Smooth muscle cell of the brain vasculature (primary cell): ENCODE results near the gene GRWD1.
"Not testable (repeated sequence)": the region's sequence is repeated elsewhere in the genome, so short reads cannot be mapped to it uniquely, and the experiment has no call there.

ENCODE experiments used
- DNase-seq: peaks from one replicate; pipeline ENCODE4 v3.0.0-alpha.2; 2012; ENCODE audit warnings: low read depth, low spot score

The GRWD1 gene

DNA sequence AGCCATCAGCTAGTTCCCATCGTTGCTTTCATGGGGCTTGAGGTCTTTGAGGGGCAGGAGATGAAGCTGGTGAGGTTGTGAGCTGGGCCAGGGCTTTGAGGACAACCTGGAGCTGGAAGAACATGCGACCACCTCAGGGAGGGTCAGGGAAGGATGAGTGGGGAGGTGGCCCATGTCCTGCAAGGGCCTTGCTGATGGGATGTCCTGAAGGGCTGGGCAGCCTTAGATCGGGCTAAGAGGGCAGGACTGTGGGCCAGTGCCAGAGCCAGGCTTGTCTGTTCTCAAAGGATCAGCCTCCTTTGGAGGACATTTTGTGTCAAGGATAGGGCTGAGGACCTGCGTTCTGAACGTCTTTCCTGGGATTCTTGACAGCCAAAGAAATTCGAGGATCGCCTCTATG, 33.9 kb downstream of the GRWD1 start:
- DNase-seq = no peak

DNA sequence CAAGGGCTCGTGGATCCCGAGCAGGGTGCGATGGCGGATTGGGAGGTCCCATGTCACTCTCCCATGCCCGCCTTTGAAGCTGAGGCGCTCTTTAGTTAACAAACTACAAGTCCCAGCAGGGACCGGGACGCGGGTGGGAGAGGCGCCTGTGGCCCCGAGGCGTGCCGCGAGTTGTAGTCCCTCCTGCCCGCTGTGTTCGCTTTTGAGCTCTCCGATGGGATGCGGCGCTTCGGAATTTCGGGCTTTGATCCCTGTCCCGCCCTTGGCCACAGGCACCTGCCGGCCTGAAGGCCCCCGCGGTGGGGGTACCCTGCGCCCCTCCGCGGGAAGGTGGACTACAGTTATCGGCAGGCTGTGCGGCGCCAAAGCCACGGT, 34.4 kb downstream of the GRWD1 start:
- DNase-seq = no peak

DNA sequence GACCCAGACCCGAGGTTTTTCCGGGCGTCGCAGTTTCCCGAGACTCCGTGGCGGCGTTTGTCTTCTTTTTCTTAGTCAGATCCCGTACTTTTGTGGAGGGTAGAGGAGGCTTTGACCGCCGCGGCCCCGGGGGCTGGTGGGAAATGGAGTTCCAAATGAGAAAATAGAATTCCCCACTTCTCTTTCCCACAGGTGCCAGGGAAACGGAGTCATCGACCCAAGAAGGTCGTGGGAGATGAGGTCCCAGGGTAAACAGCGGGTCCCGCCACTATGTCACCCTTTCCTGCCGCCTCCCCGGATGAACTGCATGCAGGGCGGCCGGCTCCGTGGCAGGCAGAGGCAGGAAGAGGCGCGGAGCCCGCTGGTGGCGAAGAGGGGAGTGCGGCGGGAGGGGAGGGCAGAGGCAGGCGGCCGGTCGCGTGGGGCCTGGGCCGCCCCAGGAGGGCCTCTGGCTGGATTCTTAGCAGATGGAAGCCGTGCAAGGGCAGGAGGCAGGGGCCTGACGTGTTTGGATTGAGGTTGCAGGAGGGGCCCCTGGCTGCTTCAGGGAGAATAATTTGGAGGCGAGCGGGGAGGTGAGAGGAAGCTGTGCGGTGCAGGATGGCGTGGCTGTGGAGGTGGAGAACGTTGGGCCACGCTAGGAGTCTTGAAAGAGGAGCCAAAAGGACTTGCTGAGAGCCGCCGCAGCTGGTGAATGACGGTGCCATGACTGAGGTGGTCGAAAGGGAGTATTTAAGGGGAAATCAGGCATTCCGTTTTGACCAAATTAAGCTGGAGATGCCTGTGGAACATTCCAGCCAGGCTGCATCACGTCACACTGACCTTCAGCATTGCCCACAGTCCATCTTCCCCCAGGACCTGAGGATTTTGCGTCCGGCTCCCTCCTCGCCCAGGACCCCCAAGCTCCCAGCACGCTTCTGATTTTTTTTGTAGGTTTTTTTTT, 35.0 kb downstream of the GRWD1 start:
- no peak for DNase-seq

DNA sequence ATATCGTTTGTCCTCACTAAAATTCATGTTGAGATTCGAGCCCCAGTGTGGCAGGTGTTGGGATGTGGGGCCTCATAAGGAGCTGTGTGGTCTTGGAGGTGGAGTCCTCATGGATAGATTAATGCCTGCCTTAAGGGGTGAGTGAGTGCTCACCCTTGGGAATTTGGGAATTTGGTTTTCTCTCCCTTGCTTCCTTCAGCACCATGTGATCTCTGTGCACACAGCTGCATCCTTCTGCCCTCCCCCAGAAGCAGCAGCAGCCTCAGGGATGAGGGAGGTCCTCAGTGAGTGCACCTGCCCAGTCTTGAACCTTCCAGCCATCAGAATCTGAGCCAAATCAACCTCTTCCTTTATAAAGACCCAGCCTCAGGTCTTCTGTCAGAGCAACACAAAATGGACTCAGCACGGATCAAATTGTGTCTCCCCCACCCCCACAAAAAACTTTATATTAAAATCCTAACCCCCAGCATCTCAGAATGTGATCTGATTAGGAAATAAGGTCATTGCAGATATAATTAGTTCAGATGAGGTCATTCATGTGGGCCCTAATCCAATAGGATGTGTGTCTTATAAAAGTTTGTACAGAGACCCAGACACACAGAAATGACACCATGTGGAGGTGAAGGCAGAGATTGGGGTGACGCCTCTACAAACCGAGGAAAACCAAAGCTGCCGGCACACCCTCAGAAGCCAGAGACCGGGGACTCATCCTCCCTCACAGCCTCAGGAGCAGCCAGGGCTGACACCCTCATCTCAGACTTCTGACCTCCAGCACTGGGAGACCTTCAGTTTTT, 36.3 kb downstream of the GRWD1 start:
- no peak for DNase-seq

DNA sequence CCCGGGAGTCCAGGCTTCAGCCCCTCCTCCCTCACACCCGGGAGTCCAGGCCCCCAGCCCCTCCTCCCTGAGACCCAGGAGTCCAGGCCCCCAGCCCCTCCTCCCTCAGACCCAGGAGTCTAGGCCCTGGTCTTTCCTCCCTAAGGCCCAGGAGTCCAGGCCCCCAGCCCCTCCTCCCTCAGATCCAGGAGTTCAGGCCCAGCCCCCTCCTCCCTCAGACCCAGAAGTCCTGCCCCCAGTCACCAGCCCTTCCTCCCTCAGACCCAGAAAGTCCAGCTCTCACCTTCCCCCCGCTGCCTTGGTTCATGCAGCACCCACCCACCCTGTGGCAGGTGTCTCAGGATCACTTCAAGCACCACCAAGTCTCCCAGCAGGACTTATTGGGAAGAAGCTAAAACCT, 37.5 kb downstream of the GRWD1 start:
- DNase-seq = no peak

DNA sequence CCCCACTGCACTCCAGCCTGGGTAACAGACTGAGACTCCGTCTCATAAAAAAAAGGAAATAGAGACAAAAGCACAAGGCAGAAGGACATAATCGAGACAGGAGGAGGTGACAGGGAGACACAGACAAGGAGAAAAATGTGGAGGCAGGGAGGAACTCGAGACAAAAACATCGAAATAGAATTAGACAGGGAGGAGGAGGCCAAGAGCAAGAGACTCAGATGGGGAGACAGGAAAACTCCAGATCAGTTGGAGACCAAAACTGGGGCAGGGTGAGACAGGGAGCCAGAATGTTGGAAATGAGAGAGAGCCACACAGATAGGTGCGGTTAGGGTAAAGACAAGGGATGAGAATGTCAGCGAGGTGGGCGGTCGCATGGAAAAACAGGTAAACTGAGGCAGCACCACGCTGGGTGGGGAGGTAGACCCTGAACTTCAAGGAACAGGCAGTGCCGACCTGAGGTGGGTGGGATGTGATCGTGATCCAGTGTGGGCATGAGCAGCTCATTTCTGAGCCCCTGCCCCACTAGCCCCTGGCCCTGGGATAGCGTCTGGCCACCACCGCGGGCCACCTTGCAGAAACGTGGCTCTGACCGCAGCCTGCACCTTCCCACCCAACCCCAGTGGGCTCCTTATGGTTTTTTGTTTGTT, 38.6 kb downstream of the GRWD1 start:
- no peak for DNase-seq

DNA sequence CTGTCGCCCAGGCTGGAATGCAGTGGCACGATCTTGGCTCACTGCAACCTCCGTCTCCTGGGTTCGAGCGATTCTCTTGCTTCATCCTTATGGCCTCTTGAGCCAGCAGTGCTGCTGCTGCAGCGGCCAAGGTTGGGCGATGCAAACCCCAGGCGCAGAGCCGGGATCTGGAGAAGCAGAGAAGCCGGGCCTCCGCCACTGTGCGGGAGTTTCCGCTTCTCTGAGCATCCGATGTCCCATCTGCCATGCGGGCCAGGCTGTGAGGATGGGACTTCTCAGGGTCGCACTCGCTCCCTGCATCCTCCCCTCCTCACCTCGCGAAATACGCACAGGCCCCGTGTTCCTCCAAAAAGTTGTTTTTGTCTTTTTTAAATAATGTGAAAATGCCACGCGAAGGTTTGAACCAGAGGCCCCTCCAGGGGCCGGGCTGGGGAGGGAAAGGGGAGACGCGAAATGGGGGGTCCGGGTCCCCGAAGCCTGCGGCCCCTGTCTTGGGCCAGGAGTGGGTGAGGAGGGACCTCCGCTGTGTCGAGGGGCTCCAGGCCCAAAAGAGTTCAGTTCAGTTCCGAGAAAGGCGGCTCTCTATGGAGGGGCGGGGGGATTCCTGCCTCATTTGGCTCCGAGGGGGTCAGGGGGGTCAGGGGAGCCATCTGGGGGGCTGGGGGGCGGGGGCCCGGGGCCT, 39.3 kb downstream of the GRWD1 start:
- DNase-seq = no peak

DNA sequence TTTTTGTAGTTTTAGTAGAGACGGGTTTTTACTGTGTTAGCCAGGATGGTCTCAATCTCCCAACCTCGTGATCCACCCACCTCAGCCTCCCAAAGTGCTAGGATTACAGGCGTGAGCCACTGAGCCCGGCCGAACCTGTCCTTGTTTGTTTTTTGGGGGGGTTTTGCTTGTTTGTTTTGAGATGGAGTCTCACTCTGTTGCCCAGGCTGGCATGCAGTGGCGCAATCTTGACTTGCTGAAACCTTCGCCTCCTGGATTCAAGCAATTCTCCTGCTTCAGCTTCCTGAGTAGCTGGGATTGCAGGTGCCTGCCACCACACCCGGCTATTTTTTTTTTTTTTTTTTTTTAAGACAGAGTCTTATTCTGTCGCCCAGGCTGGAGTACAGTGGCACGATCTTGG, 40.9 kb downstream of the GRWD1 start:
- DNase-seq = not testable (repeated sequence)

DNA sequence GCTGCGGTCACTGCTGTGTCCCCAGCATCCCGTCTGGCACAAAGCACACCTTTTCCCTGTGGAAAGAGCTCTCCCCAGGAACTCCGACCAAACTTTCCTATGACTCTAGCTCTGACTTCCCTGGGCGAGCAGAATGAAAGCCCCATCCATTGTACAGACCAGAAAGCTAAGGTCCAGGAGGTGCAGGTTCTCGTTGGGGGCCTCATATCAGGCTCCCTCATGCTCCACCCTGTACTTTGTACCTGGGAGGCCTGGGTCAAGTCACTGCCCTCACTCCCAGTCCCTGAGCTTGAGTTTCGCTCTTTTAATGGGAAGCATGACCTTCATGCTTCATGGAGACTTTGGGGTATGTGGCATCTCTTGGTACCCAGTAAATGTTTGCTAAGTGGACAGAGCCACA, 41.8 kb downstream of the GRWD1 start:
- no peak for DNase-seq

DNA sequence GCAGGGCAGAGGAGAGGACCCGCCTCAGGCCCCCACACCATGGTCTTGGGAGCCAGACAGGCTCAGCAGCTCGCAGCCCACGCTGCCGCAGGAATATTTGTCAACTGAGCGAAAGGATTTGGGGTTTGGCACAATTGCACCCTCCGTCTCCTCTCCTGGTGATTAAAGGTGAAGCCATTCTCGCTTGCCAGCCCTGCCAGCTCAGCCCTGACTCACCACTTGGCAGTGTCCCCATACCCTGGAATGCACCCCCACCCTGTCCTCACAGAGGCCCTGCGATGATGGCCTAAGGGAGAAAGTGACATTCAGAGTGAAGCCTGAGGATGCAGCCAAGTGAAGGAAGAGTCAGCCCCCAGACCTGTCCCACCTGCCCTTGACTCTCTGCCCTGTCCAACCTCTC, 42.2 kb downstream of the GRWD1 start:
- no peak for DNase-seq

DNA sequence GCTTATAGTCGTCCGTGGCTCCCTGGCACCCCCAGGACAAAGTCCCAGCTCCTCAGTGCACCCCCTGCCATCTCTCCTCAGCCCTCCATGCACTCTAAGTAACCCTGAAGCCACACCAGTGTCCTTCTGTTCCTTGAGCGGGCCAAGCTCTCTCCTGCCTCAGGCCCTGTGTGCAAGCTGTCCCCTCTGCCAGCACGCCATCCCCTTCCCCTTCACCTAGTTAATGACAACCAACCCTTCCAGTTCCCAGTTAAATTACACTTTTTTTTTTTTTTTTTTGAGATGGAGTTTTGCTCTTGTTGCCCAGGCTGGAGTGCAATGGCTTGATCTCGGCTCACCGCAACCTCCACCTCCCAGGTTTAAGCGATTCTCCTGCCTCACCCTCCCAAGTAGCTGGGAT, 42.7 kb downstream of the GRWD1 start:
- DNase-seq = not testable (repeated sequence)

DNA sequence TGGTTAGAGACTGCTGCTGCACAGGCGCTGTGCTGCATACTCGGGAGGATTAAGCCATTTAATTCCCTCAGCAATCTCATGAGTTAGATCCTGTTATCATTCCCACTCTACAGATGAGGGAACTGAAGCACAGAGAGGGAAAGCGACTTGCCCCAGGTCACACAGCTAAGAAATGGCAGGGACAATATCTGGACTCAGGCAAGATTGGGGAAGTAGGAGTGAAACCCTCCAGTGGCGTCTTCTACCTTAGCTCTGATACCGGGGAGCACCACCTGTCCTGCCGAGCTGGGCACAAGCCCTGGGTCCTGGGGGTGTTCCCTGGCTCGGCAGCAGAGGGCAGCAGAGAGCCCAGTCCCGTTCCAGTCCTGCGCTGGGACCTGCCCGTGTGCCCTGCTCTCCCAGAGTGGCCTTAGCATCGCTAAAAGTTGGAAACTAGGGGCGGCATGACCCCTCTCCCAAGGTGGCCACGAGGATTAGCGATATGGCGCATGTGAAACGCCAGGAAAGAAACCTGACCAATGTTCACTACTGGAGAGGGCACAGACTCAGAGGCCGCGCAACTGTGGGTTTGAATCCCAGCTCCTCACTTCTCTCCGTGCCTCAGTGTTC, 43.9 kb downstream of the GRWD1 start:
- no peak for DNase-seq

DNA sequence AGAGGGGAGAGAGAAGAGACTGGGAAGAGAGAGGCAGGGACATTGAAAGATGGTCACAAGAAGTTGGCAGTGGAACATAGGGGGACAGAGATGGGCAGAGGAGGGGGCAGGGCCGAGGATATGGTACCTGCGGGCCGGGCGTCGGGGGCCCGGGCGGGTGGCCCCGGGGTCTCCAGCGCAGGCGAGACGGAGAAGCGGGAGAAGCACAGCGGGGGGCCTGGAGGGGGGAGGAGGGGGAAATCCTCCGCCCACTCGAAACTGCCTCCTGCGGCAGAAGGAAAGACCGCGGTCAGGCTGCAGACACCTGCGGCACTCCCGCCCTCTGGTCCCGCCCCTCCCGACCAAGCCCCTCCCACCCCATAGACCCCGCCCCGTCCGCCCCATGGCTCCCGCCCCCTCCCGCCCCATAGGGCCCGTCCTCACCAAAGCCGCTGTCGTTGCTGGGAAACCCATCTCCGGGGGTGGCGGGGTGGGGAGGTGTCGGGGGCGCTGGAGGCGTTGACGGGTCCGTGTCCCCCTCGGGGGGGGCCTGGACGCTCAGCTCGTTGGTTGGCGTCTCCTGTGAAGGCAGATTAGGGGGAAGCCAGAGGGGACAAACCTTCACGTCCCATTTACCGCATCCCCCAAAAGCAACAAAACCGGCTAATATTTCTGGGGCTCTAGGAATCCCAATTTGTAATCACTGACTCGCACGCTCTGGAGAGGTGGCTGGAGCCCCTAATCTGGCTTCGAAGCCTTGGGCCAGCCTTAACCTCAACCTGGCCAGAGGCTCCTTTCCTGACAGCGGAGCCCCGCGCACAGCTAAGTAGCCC, 45.4 kb downstream of the GRWD1 start:
- no peak for DNase-seq

DNA sequence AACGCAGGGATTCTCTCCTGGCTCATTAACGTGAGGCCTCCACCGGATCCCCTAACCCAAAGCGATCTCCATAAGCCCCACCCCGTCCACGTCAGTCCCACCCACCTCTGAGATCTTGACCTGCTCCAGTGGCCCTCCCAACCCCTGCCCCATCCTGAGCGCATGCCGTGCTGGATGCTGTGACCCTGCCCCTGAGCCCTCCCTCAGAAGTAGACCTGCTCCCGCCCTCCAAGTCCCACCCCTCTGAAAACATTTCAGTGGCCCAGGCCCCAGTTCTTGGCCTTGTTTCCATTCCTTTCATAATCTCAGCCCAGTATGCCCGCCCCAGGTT, 46.0 kb downstream of the GRWD1 start:
- no peak for DNase-seq

DNA sequence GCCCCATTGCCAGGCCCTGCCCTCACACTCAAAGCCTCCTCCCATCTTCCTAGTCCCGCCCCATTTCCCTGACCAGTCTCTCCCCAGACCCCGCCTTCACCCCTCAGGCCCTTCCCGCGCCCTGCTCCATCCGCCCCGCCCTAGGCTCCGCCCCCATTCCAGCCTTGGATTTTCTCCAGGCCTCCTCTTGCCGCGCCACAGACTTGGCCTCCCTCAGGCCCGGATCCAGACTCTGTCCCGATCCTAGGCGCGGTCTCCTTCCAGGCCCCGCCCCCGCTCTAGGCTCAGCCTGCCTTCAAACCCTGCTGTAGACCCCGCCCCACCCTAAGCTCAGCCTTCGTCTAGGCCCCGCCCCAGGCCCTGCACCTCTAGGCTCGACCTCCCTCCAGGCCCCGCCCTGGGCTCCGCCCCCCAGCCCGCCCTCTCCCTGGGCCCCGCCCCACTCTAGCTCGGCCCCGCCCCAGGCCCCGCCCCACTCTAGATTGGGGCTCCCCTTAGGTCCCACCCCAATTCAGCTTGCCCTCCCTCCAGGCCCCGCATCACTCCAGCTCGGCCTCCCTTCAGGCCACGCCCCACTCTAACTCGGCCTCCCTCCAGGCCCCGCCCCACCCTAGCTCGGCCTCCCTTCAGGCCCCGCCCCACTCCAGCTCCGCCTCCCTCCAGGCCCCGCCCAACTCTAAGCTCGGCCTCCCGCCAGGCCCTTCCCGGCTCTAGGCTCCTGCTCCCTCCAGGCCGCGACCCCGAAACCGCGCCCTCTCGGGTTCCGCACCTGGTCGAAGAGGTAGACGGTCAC, 47.3 kb downstream of the GRWD1 start:
- DNase-seq = peak; percentile 87

DNA sequence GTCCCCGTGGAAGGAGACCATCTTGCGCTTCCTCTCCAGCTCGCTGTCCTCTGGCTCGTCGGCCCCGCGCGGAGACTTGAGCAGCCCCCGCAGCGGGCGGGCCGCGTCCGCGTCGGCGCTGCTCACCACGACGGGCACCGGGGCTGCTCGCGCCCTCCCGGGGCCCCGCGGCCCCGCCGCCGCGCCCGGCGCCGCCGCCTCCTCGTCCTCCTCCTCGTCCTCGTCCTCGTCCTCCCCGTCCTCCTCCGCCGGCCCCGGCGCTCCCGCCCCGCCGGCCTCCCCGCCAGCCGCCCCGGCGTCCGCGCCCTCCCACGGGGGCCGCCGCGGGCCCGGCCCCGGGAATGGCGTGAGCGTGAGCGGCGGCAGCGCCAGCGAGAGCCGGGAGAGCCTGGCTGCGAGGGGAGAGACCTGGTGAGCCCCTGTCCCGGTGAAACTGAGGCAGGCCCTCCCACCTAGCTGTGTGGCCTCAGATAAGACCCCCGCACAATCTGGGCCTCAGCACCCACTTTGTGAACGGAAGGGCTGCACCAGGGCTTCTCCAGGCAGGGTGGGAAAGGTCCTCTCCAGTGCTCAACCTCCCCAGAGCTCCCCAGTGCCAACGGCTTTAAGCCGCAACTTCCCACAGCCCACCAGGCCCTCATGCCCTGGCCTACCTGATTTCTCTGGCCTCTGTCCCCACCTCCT, 48.1 kb downstream of the GRWD1 start:
- DNase-seq = no peak

DNA sequence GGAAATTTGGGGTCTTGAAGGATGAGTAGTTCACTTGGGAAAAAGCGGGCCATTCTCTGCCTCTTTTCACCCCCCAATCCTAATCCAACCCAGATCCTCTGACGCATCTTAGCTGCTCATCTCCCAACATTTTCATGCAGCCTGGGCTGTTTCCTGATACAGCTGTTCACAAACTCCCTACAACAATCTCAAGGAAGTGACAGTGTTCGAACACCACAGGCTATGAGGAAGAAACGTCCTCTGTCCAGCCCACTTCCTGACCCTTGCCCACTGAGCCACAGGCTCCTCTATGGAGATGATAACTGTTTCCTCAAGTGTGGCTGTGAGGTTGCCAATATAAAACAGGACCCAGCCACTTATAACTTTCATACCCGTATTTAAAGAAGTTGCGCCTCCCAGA, 49.6 kb downstream of the GRWD1 start:
- no peak for DNase-seq

DNA sequence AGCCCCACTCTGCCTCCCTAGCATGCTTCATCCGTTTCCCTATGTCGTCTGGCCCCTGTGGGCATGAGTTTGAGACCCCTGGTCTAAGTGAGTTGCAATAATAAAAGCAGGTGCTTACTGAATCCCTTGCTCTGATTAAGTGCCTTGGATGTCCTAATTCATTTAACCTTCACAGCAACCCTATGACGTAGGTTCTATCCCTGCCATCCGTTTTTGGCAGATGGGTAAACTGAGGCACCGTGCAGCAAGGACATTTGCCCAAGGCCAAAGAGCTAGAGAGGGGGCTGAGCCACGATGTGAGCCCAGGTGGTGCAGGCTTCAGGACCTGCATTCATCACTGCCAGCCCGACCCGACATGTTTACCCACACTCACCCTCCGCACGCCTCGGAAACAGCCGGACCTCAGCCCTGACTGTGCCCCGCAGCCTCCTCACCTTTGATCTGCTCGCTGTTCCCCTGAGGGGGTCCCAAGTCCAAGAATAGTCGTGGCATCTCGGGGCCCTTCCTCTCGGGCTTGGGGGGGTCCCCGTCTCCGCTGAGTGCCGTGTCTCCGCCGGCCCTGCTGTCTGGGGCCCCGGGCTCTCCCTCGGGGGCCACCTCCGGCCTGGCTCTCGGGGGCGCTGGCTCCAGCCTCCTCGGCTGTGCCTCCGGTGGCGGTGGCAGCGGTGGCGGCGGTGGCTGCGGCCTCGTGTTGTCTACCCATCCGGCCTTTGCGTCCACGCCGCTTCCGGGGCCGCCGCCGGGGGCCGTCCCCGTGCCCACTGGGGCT, 51.4 kb downstream of the GRWD1 start:
- DNase-seq = no peak
